ENCODE measurements around the gene PTK7.
"Not testable (repeated sequence)": the region's sequence is repeated elsewhere in the genome, so short reads cannot be mapped to it uniquely, and the experiment has no call there.

GRCh38 chr6:43081922-43082321, 5.8 kb downstream of the PTK7 start:
- not testable (repeated sequence) for TF ChIP-seq CTCF (IDR thresholded peaks at IDR 0.05; ENCODE audit: borderline replicate concordance, extremely low read depth, low read length, poor library complexity, severe bottlenecking); EZH2 (IDR thresholded peaks at IDR 0.05; ENCODE audit: borderline replicate concordance, low read depth, low read length, severe bottlenecking)

All from DND-41 (cell line).